22Rv1 (cell line): ENCODE results near the gene CPZ.

Experiments used
- ZFX ChIP-seq: fragments of 450-650 bp; IDR thresholded peaks from 2 replicates; pipeline ENCODE4 v1.6.1; 2017; ENCODE audit warnings: antibody characterized with exemption, borderline replicate concordance
- TF ChIP-seq, protein P1 (sequence below): fragments of 450-650 bp; IDR thresholded peaks from 2 replicates; pipeline ENCODE4 v1.5.1; 2017; ENCODE audit warnings: mild to moderate bottlenecking

DNA sequence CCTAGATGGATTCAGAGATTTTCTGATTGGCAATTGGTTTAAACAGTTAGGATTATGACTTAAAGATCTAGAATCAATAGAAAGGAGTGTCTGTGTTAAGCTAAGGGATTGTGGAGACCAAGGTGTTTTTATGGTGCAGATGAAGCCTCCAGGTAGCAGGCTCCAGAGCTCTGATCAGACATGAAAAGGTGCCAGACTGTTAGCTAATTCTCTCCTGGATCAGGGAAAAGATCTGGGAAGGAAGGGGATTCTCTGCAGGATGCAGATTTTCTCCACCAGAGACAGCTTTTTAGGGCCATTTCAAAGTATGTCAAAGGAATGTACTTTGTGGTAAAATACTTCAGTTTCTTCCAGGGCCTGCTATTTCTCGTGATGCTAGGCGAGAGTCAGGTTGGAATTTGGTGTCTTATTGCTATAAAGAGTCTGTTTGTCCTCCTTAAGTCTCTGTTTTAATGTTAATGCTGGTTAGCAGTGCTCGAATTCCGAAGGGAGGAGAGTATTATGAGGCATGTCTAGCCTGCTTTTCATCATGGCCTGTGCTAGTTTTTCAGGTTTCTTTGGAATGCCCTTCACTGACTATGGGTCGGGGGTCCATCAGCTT is 24.4 kb upstream of the CPZ start:
- TF ChIP-seq, protein P1, sequence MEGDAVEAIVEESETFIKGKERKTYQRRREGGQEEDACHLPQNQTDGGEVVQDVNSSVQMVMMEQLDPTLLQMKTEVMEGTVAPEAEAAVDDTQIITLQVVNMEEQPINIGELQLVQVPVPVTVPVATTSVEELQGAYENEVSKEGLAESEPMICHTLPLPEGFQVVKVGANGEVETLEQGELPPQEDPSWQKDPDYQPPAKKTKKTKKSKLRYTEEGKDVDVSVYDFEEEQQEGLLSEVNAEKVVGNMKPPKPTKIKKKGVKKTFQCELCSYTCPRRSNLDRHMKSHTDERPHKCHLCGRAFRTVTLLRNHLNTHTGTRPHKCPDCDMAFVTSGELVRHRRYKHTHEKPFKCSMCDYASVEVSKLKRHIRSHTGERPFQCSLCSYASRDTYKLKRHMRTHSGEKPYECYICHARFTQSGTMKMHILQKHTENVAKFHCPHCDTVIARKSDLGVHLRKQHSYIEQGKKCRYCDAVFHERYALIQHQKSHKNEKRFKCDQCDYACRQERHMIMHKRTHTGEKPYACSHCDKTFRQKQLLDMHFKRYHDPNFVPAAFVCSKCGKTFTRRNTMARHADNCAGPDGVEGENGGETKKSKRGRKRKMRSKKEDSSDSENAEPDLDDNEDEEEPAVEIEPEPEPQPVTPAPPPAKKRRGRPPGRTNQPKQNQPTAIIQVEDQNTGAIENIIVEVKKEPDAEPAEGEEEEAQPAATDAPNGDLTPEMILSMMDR = no peak
- no peak for TF ChIP-seq ZFX
